ENCODE results near the gene SH3TC1.

Gene SH3TC1

DNA sequence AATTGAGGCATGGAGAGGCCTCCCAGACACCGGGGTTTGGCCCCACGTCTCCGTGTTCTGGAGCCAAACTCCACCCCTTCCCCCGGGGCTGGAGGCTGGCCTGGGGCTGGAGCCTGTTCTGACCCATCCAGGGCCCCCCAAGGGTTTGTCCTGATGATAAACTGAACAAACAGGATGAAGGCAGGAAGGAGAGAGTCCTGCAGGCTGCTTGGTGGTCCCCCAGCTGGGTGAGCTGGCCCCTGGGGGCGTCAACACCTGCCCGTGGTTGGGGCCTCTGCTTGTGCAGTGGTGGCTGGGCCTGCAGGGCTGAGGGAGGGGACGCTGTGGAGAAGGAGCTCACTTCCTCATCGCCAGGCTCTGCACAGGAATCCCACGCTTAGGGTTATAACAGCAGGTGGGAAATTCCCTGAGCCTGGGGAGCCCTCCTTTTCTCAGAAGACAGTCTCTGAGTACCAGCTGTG lies 2.3 kb downstream of the SH3TC1 start:
- no peak for DNase-seq

DNA sequence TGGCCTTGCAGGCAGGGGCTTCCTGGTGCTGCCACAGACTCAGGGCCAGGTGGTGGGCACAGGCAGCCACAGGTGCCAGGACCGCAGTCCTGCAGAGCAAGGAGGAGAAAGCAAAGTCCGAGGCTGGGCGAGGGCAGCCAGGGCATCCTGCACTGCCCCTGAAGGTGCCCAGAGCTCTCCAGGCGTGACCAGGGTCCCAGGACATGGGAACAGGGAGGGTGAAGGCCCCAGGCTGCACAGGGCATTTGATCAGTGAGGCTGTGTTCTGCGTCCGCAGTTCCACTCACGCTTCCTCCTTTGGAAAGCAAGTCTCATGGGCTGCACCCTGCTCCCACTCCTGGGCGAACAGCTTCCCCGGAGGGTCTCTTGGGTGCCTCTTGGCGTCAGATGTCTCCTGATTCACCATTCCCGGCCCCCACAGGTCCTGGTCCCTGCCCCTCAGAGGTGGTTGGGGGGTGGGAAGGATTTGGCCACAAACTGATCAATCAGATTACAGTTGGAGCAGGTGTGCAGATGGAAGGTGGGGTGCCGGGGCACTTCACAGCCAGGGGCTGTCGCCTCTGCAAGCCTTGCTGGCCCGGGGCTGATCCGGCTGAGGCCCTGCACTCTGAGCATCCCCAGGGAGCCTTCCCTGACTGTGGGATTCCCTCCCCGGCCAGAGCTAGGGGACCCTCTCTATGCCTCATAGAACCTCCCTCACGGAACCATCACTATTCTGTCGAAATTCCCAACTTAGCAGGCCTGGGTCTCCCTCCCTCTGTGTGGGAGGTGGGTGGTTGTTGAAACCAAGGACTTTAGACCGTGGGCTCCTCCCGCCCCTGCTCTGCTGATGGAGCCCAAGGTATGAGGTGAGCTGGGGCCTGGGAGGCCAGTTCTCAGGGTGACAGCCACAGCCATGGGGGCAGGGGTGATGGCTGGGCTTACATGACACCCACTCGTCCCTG lies 3.3 kb downstream of the SH3TC1 start:
- DNase-seq = no peak

DNA sequence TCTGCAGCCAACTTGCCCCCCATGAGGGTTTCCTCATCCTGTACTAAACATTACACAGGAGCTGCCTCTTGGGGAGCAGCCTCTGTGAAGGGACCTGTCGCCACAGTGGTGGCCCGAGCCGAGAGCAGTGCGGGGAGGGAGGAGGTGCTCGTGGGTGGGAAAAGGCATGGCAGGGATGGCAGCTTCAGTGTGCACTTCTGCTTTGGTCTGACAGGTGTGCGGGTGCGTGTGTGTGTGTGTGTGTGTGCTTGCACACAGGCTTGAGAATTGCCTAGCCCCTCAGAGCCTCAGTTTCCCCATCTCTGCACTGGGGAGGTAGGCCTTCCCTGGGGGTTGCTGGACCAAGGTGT lies 3.9 kb downstream of the SH3TC1 start:
- no peak for DNase-seq

DNA sequence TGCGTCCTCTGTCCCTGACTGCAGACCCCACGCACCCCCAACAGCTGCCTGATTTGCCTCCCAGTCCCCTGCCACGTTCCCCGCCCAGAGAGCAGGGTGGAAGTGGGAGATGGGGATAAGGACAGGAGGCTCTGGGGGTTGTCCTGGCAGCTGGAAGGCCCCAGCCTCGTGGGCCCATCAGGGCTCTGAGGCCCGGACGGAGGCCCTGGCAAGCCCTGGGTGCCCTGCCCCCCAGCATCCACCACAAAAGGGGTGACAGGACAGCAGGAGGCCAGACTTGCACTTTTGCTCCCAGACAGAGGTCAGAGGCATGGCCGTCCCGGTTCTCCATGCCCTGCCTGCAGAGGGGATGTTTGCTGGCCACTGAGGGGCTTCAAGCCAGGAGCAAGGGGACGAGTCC lies 4.7 kb downstream of the SH3TC1 start:
- DNase-seq = no peak

DNA sequence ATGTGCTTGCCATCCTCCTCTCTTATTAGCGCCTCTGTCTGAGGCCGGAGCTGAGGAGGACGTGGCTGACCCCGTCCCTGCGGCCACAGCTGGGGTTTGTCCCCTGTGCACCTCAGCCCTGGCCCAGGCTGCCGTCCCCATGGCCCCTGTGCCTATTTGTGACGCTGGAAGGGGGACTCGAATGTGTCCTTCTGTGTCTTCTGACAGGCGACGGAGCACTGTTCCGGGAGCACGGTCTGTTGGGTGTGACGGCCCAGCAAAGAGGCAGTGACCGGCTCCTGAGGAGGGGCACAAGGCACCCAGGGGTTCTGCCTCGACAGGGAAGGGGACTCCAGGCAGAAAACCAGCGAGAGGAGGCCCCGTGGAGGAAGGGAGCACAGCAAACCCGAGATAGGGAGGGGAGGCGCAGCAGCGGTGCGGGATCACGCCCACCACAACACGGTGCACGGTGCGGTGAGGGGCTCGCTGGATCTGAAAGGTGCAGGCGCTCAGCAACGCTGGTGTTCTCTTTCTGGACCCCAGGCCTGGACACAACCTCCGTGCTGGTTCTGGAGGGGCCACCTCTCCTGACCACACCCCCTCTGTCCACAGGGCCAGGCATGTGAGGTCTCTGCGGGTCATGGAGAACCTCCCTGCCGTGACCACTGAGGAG lies 5.6 kb downstream of the SH3TC1 start:
- DNase-seq = no peak

DNA sequence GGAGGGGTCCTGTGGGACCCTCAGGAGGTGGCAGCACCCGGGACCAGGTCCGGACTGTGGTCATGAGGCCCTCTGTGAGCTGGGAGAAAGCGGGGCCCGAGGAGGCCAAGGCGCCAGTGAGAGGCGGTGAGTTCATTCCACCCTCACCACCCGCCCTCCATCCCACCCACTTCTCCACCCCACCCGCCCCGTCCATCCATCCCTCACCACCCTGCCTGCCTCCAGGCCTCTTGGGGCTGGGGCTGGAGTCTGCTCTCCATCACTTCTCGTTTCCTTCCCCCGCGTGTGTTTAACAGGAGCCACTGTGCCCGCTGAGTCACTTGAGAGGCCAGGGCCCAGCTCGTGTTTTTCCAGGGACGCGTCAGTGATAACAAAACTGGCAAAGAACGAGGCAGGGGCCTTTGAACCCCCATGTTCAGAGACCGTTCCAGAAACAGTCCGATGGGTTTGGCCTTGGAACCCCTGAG lies 6.2 kb downstream of the SH3TC1 start:
- no peak for DNase-seq

DNA sequence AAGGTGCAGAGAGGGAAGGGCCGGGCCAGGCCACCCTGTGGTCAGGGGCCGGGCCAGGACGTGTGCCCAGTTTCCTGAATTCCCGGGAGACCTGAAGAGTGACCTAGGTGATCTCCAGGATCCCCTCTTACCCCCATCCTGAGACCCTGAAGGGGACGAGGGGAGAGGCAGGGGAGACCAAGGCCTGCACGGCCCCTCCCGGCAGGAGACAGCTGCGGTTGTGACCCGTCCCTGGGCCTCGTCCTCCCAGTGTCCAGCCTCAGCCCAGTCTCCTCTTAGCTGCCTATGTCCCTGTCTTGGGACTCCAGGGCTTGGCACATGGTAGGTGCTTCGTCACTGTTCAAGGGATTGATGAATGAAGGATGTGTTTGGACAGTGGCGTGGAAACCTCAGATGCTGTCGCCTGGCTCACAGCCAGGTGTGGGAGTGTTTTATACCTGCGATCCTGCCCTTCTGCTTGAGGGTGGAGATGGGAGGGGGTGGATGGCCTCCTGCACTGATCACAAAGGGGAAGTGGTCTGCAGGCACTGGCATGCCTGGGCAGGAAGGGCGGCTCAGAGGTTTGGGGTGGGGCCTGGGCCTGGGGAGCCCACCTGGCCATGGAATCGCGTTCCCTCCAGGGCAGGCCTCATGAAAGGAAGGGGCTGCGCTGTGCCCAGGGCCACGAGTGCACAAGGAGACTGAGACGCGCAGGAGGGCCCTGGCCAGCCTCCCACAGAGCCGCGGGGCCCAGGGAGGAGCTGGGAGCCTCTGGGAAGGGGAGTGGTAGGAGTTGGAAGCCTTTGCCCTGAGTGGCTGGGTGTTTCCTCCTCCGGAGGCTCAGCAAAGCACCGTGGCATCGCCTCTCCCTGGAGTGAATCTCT lies 6.9 kb downstream of the SH3TC1 start:
- DNase-seq = no peak

DNA sequence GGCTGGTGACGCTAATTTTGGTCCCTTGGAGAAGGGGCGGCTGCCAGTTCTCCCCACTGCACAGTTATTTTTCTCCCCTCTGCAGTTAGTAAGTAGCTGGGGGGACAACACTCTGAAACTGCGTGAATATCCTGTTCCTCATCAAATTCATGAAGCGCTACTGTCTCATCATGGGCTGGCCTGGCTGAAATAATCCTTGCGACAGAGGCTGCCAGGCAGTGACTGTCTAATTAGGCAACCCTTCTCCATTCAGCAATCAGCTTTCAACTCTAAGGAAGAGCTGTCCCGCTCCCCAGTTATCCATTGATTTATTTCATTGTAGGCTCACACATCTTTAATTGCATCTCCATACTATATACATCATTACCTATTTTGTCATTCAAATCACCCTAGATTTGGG lies 8.2 kb downstream of the SH3TC1 start:
- DNase-seq = no peak

DNA sequence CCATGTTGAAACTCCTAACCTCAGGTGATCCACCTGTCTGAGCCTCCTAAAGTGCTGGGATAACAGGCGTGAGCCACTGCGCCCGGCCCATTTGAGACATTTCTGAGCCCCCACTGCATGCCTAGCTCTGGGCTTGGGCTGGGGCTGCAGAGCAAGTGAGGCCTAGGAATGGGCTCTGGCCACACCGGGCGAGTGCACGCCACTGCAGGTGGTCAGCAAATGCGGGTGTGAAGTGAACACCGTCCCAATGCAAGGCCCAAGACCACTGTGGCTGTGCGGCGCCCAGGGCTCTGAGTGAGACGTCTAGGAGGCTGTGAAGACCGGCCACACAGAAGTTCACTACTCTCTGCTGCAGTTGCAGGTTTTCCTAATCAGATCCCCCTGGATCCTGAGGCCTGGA lies 9.5 kb downstream of the SH3TC1 start:
- DNase-seq = no peak

DNA sequence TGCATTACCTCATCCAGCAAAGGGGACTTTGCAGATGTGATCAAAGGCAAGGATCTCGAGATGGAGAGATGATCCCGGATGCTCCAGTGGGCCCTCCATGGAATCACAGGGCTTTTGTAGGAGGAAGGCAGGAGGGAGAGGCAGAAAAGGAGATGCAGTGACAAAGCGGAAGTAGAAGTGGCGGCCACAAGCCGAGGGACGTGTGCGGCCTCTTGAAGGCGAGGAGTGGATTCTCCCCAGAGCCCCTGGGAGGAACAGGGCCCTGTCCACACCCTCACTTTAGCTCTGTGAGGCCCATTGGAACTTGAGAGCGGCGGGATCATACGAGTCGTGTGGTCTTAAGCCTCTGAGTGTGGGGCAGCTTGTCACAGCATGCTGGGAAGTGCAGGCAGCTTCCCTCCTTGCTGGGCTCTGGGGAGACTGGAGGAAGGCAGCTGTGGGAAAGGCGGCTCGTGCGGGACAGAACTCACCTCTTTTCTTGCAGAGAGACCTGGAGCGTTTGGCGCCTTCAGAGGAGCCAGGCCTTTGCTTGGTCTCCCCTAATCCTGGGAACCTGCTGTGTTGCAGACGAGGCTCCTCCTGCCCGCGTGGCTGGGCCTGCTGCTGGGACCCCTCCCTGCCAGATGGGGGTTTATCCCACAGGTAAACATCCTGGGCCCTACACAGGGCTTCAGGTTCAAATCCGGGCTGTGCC lies 10.2 kb downstream of the SH3TC1 start:
- DNase-seq = no peak

DNA sequence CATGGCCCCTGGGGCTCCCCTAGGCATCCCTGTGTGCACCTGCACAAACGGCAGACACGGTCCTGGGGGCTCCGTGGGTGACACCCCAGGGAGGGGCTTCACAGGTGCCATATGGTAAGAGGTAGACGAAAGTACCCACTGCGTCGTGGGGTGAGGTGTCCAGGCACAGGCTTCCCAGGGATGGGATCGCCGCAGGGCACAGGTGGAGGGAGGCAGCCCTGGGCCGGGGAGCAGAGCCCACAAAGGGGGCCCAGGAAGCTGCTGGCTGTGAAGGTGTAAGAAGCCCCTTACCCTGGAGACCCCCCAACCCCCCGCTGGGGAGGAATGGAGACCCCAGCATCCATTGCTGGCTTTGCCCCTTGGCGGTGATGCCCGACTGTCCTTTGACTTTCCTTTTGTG lies 10.9 kb downstream of the SH3TC1 start:
- no peak for DNase-seq

DNA sequence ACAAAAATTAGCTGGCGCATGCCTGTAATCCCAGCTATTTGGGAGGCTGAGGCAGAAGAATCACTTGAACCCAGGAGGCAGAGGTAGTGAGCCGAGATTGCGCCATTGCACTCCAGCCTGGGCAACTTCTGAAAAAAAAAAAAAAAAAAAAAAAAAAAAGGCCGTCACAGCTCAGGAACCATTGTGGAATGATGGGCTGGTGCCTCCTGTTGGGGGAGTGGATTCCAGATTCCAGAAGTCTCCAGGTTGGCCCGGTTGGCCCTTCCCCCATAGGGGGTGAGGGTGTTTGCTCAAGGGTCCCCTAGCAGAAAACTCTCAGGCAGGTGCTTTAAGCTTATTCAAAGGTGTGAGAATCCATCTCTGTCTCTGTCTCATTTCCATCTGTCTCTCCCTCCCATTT lies 11.5 kb downstream of the SH3TC1 start:
- DNase-seq = no peak

DNA sequence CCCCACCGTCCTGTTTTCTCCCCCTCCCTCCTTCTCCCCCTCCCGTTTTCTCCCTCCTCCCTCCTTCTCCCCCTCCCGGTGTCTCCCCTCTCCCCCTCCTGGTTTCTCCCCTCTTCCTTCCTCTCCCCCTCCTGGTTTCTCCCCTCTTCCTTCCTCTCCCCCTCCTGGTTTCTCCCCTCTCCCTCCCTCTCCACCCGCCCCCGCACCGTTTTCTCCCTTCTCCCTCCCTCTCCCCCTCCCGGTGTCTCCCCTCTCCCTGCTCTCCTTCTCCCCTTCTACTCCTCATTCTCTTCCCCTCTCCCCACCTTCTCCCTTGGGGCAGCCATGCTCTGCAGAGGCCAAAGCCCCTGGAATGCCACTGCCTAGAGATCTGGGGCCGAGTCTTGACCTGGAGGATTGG lies 12.2 kb downstream of the SH3TC1 start:
- no peak for DNase-seq

DNA sequence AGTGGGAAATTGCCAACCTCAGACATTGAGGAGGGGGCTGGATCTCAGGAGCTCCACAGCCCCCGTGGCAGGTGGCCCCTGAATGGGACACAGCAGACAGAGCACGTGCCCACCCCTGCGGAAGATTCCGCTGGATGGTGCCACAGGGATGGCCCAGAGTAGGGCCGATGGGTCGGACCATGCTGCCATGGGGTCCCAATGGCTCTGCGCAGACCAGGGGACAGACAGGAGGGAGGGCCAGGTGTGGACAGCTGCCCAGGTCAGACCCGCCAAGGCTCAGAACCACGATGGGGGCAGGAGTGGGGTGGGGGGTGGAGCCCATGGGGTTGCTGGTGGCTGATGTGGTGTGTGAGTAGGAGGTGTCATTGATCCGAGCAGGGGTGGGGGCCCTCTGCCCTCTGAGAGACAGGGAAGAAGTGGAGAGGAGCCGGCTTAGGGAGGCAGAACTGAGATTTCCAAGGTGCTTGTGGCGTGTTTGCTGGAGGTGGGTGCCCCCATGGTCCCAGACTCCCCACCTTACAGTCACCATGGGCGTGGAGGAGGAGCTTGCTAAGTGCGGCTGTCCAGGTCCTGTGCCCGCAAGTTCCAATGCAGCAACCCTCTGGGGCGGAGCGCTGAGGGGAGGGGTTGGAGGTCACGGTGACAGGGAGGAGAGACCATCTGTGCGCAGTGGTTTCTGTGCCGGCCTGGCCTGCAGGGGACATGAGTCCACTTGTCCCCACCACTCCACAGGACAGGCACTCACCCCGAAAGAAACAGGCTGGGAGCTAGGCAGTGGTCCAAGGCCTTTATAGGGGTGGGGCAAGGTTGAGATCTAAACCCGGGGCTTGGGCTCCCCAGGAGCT lies 12.9 kb downstream of the SH3TC1 start:
- no peak for DNase-seq

DNA sequence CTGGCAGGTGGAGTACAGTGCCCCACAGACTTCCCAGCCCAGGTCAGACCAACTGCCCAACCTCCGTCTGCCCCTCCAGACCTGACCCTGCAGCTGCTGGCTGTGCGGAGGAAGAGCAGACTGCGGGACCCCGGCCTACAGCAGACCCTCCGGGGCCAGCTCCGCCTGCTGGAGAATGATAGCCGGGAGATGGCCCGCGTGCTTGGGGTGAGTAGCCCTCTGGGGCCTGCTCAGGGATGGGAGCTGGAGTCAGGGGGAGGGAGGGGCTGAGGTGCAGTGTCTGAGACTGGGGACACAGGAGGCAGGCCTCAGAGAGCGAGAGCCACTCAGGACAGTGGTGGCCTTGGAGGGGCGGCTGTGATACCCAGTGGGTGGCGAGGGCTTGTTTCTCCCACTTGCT lies 13.5 kb downstream of the SH3TC1 start:
- no peak for DNase-seq

DNA sequence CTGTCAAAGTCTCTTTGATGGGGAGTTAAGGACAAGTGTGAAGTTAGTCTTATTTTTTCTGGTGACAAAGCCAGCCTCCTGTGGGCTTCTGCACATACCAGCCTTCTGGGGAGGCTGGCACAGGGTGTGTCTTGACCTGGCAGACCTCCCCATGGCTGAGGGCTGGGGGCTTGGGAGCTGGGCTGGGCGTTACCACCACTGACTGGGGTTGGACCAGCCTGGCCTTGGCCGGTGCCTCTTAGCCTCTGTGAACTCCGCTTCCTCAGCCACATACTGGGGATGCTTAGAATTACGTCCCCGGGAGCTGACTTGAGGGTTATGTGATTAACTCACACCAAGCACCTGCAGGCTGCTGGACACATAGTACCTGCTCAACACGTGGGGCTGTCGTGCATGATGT lies 14.0 kb downstream of the SH3TC1 start:
- DNase-seq = no peak

DNA sequence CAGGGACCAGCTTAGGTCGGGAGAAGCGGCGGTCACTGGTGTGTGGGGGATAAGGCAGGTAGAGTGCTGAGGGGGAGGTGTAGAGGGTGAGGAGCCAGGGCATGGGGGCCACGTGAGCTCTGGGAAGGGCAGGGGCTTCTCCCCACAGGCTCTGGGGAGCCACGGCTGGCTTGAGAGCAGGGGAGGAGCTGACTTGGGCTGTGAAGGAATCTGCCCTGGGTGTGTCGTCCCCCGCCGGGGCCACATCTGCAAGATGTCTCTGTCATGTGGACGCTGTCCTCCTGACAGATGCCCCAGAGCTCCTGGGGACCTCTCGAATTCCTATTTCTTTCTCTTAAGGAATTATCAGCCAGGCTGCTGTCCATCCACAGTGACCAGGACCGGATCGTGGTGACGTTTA lies 15.0 kb downstream of the SH3TC1 start:
- no peak for DNase-seq

DNA sequence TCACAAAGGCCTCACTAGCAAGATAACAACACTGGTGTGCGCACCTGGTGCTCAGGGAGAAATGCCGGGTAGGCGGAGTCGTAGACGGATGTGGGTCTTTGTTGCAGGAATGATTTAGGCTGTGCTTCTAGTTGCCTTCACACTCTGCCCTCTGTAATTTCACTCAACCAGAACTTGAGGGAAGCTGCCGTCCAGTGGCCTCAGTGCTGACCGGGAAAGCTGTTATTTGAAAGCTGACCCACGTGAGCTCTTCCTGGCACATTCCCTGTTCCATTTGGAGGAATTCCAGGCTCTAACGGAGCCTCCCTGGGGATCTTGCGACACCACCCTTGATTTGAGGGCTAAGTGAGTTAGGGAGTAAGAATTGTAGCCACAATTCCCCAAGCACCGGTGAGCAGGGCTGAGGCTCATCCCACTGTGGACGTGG lies 15.9 kb downstream of the SH3TC1 start:
- DNase-seq = no peak

DNA sequence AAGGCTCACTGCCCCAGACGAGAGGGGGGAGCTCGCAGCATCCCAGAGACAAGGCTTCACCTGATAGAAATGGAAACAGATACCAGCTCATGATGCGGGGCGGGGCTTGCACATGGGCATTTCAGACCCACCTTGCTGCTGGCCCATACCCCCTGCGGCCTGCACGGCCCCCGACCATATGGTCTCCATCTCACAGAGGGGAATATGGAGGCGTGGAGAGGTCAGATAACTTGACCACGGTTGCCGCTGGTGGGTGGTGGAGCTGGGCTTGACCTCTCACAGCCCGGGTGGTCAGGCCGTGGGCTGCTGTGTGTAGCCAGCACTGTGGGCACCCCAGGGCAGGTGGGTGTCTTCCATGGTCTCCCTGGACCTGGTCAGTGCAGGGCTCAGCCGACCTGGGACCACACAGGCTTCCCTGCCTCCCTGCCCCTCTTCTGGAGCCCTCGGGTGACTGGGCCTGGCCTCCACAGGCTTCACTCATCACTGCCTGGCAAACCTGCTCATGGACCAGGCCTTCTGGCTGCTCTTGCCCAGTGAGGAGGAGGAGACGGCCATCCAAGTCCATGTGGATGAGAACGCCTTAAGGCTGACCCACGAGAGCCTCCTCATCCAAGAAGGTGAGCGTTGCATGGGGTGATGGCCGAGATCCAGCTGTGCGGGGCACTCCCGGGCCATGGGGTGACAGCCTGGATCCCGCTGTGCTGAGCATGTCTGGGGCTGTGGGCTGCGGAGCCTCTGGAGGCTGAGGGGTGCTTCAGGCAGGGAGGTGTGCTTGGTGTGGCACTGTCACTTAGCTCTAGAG lies 16.8 kb downstream of the SH3TC1 start:
- no peak for DNase-seq

DNA sequence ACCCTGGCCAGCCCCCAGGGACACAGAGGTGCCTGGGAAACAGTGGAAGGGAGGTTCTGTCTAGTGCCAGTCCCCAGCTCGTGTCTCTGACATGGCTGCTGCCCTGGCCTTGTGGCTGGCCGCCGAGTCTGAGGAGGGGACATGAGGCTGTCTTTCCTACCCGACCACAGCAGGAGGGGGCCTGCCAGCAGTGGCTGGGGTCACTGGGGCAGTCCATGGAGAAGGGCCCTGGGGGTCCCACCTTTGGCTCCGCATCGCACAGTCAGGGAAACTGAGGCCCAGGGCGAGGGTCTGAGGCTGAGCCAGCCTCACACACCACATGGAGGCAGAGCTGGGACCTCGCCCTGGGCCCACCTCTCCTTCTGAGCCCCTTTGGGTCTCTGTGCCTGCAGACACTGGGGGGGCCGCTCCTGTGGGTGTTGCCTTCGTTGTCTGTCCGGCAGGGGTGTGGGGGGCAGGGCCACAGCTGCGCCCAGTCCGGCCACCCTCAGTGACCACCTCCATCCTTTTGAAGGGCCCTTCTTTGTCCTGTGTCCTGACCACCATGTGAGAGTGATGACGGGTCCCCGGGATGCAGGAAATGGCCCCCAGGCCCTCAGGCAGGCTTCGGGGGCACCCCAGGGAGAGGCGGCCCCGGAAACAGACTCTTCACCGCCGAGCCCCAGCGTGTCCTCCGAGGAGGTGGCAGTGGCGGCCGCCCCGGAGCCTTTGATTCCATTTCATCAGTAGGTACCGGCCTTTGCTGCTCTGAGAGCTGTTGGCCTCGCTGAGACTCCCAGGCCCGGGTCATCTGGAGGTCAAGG lies 17.6 kb downstream of the SH3TC1 start:
- DNase-seq = no peak

Data from activated CD4-positive, alpha-beta T cell treated with anti-CD3 and anti-CD28 coated beads for 1 hour (primary cell).